Neural crest cell (in vitro differentiated cells): ENCODE results near the gene EIF2D. TPM values are rescaled to one million over a fixed set of nuclear protein-coding genes. Genes with fewer than 3 reads are reported as not detected.

ENCODE experiments used
- DNase-seq: peaks from one replicate; pipeline ENCODE4 v3.0.0; 2021; ENCODE audit warnings: low read depth, mixed read lengths, low spot score
- H3K27ac Mint-ChIP-seq: one replicate; pipeline ENCODE4 v1.8.0; 2021; ENCODE audit warnings: mild to moderate bottlenecking, mixed read lengths; ENCODE audit not compliant: unreplicated experiment
- H3K27me3 Mint-ChIP-seq: 2 replicates; pipeline ENCODE4 v1.8.0; 2021; ENCODE audit warnings: low read depth, mild to moderate bottlenecking, mixed read lengths
- H3K36me3 Mint-ChIP-seq: 2 replicates; pipeline ENCODE4 v1.8.0; 2021; ENCODE audit warnings: low read depth, mild to moderate bottlenecking, mixed read lengths
- H3K4me1 Mint-ChIP-seq: 2 replicates; pipeline ENCODE4 v1.8.0; 2021; ENCODE audit warnings: mixed read lengths
- H3K4me3 Mint-ChIP-seq: one replicate; pipeline ENCODE4 v1.8.0; 2021; ENCODE audit warnings: mild to moderate bottlenecking, mixed read lengths
- H3K9me3 Mint-ChIP-seq: 2 replicates; pipeline ENCODE4 v1.8.0; 2021; ENCODE audit warnings: mixed read lengths
- CTCF ChIP-seq: fragments of 200-600 bp; sonication (generic); conservative IDR thresholded peaks from 2 replicates; pipeline ENCODE4 v1.5.0; 2021; ENCODE audit warnings: antibody characterized with exemption, mild to moderate bottlenecking
- total RNA-seq: library from RNA; stranded (reverse); gene quantifications from 2 replicates; pipeline ENCODE4 v1.2.1, GENCODE V29; 2021

EIF2D gene
- total RNA-seq, 1 donor from 2014 or later = 38.2 TPM

- Mint-ChIP-seq H3K36me3 (no peaks in the 10 kb centered on the region), H3K4me1 (peaks cover 3% of the 10 kb centered on the region), H3K27ac (peak overlapping the region; percentile 69), H3K27me3 (no peaks in the 10 kb centered on the region), H3K4me3 (no peak overlapping the region), H3K9me3 (no peaks in the 10 kb centered on the region)
- no peak for DNase-seq
- no peak for TF ChIP-seq CTCF
Measured at GRCh38 chr1:206580438-206581113, 31.7 kb downstream of the EIF2D start.

- H3K4me1 Mint-ChIP-seq = peaks cover 8% of the 10 kb centered on the region
- no peaks in the 10 kb centered on the region for H3K27me3 Mint-ChIP-seq
- H3K4me3 Mint-ChIP-seq = no peak overlapping the region
- no peak for DNase-seq
- TF ChIP-seq CTCF = no peak
- H3K36me3 Mint-ChIP-seq = no peaks in the 10 kb centered on the region
- no peak overlapping the region for H3K27ac Mint-ChIP-seq
- no peaks in the 10 kb centered on the region for H3K9me3 Mint-ChIP-seq
Measured at GRCh38 chr1:206579747-206580437, 32.4 kb downstream of the EIF2D start.

- no peaks in the 10 kb centered on the region for H3K27me3 Mint-ChIP-seq
- no peak for TF ChIP-seq CTCF
- H3K36me3 Mint-ChIP-seq = no peaks in the 10 kb centered on the region
- H3K4me3 Mint-ChIP-seq = no peak overlapping the region
- H3K27ac Mint-ChIP-seq = no peak overlapping the region
- DNase-seq = no peak
- H3K4me1 Mint-ChIP-seq = peaks cover 8% of the 10 kb centered on the region
- no peaks in the 10 kb centered on the region for H3K9me3 Mint-ChIP-seq
Measured at GRCh38 chr1:206578978-206579374, 33.3 kb downstream of the EIF2D start.

GRCh38 chr1:206578068-206578977 is 33.9 kb downstream of the EIF2D start:
- H3K4me3 Mint-ChIP-seq = no peak overlapping the region
- DNase-seq = no peak
- H3K36me3 Mint-ChIP-seq = no peaks in the 10 kb centered on the region
- no peaks in the 10 kb centered on the region for H3K27me3 Mint-ChIP-seq
- H3K4me1 Mint-ChIP-seq = peaks cover 5% of the 10 kb centered on the region
- no peak for TF ChIP-seq CTCF
- no peaks in the 10 kb centered on the region for H3K9me3 Mint-ChIP-seq
- H3K27ac Mint-ChIP-seq = no peak overlapping the region

GRCh38 chr1:206577626-206578025 is 34.6 kb downstream of the EIF2D start:
- Mint-ChIP-seq H3K4me1 (peaks cover 5% of the 10 kb centered on the region), H3K27me3 (no peaks in the 10 kb centered on the region), H3K27ac (no peak overlapping the region), H3K4me3 (no peak overlapping the region), H3K36me3 (no peaks in the 10 kb centered on the region), H3K9me3 (no peaks in the 10 kb centered on the region)
- no peak for DNase-seq
- no peak for TF ChIP-seq CTCF
